Fibroblast of lung (primary cell): Measurements from ENCODE around the gene RAP1GAP2. TPM values are rescaled to one million over a fixed set of nuclear protein-coding genes. Genes with fewer than 3 reads are reported as not detected.

Source experiments
- DNase-seq, 2 donors: peaks; one replicate each; pipeline versions ENCODE4 v3.0.0 to v3.0.0-alpha.2; 2010; ENCODE audit warnings: low read depth in 2 of 2
- H2AFZ ChIP-seq: 2 replicates; pipeline ENCODE4 v1.5.1; 2012; ENCODE audit warnings: low read length, control low read depth, inconsistent platforms
- H3K27ac ChIP-seq: 2 replicates; pipeline ENCODE4 v1.5.1; 2011; ENCODE audit warnings: low read length, control low read depth; ENCODE audit not compliant: insufficient read depth
- H3K27me3 ChIP-seq: 2 replicates; pipeline ENCODE4 v1.5.1; 2011; ENCODE audit warnings: mild to moderate bottlenecking, low read length; ENCODE audit not compliant: control insufficient read depth, insufficient read depth
- H3K36me3 ChIP-seq: 2 replicates; pipeline ENCODE4 v1.5.1; 2011; ENCODE audit warnings: low read length; ENCODE audit not compliant: control insufficient read depth, insufficient read depth
- H3K4me1 ChIP-seq: 2 replicates; pipeline ENCODE4 v1.5.1; 2011; ENCODE audit warnings: low read length; ENCODE audit not compliant: control insufficient read depth, insufficient read depth; ENCODE audit errors: extremely low read depth
- H3K4me2 ChIP-seq: 2 replicates; pipeline ENCODE4 v1.5.1; 2011; ENCODE audit warnings: low read length, control low read depth; ENCODE audit not compliant: insufficient read depth; ENCODE audit errors: extremely low read depth
- H3K4me3 ChIP-seq, 4 experiments: fragments of 200-600 bp in 1 of 4; sonication (generic) in 1 of 4; replicated peaks in 1 of 4; 2 replicates each; pipeline ENCODE4 v1.5.1; 2011 to 2016; ENCODE audit warnings: low read length in 4 of 4, low read depth in 3 of 4, mild to moderate bottlenecking in 3 of 4, control low read depth in 2 of 4, inconsistent platforms in 1 of 4, mixed read lengths in 1 of 4; ENCODE audit not compliant: insufficient read depth in 1 of 4; ENCODE audit errors: control extremely low read depth in 1 of 4
- H3K79me2 ChIP-seq: 2 replicates; pipeline ENCODE4 v1.5.1; 2012; ENCODE audit warnings: mild to moderate bottlenecking, low read length, inconsistent platforms; ENCODE audit not compliant: control insufficient read depth, insufficient read depth
- H3K9ac ChIP-seq: 2 replicates; pipeline ENCODE4 v1.5.1; 2011; ENCODE audit warnings: mild to moderate bottlenecking, low read length, control low read depth; ENCODE audit not compliant: insufficient read depth
- H3K9me3 ChIP-seq: 2 replicates; pipeline ENCODE4 v1.5.1; 2012; ENCODE audit warnings: low read depth, low read length; ENCODE audit not compliant: control insufficient read depth, insufficient read depth
- H4K20me1 ChIP-seq: 2 replicates; pipeline ENCODE4 v1.5.1; 2011; ENCODE audit warnings: low read length; ENCODE audit not compliant: control insufficient read depth, insufficient read depth; ENCODE audit errors: extremely low read depth
- CTCF ChIP-seq, 2 donors: IDR thresholded peaks in 1 of 2; conservative IDR thresholded peaks in 1 of 2; 1 replicate in 1 of 2; 2 replicates in 1 of 2; pipeline ENCODE4 v1.5.1; 2011 to 2012; ENCODE audit warnings: low read length in 2 of 2, control low read depth in 1 of 2, inconsistent platforms in 1 of 2, low read depth in 1 of 2, mild to moderate bottlenecking in 1 of 2
- EZH2 ChIP-seq: IDR thresholded peaks from 2 replicates; pipeline ENCODE4 v1.5.1; 2012; ENCODE audit warnings: low read length, control low read depth, mild to moderate bottlenecking; ENCODE audit errors: missing control alignments
- polyA plus RNA-seq, 2 donors: library from polyadenylated mRNA; depleted of rRNA in 1 of 2; stranded (reverse) in 1 of 2; unstranded in 1 of 2; fragments of >200 nt; gene quantifications; 2 replicates each; pipeline ENCODE4 v1.2.1, GENCODE V29; 2011 to 2012; ENCODE audit warnings: missing spikeins in 1 of 2
- total RNA-seq: library from RNA; depleted of rRNA; stranded (reverse); fragments of >200 nt; gene quantifications from 2 replicates; pipeline ENCODE4 v1.2.1, GENCODE V29; 2014

Gene RAP1GAP2
- total and polyA plus RNA-seq, 2 donors (not counting 1 experiment from before 2014, with no cell fraction given): 0.33 to 0.99 TPM

DNA sequence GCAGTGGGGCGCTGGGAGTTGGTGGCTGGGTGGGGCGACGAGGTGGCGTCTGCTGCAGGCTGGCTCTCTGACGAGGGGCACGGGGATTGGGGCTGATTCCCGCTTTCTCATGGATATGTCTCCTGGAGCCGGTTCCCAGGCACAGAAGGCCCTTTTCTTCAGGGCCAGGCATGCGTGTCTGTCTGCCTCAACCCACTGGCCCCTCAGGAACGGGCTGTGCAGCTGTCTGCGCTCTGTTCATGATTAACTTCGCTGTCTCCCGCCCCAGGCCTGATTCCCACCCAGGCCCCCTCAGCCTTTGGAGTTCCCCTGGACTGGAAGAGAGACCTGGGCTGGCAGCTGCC lies 53.1 kb downstream of the RAP1GAP2 start:
- Histone ChIP-seq H3K4me1 (no peaks in the 10 kb centered on the region), H4K20me1 (no peaks in the 10 kb centered on the region), H3K79me2 (no peaks in the 10 kb centered on the region), H3K27ac (no peak overlapping the region), H2AFZ (no peak overlapping the region), H3K9me3 (no peaks in the 10 kb centered on the region), H3K36me3 (no peaks in the 10 kb centered on the region), H3K9ac (no peak overlapping the region), H3K4me2 (no peak overlapping the region), H3K27me3 (no peaks in the 10 kb centered on the region), H3K4me3 (no peak overlapping the region)
- TF ChIP-seq CTCF (conservative IDR thresholded peaks at IDR 0.05 in 1 of 2, IDR thresholded peaks at IDR 0.05 in 1 of 2; ENCODE audit: low read depth in 1 of 2, low read length in 2 of 2) (no peak), EZH2 (no peak)
- DNase-seq: no peak

GRCh38 chr17:2850991-2851390 lies 54.8 kb downstream of the RAP1GAP2 start:
- Histone ChIP-seq H4K20me1 (no peaks in the 10 kb centered on the region), H3K4me1 (no peaks in the 10 kb centered on the region), H3K4me2 (no peak overlapping the region), H3K27me3 (peaks cover 8% of the 10 kb centered on the region), H3K9me3 (no peaks in the 10 kb centered on the region), H3K27ac (no peak overlapping the region), H3K36me3 (no peaks in the 10 kb centered on the region), H3K9ac (no peak overlapping the region), H3K4me3 (no peak overlapping the region), H2AFZ (no peak overlapping the region), H3K79me2 (no peaks in the 10 kb centered on the region)
- no peak for DNase-seq
- TF ChIP-seq CTCF (conservative IDR thresholded peaks at IDR 0.05 in 1 of 2, IDR thresholded peaks at IDR 0.05 in 1 of 2; ENCODE audit: low read depth in 1 of 2, low read length in 2 of 2): no peak
- TF ChIP-seq EZH2: no peak

DNA sequence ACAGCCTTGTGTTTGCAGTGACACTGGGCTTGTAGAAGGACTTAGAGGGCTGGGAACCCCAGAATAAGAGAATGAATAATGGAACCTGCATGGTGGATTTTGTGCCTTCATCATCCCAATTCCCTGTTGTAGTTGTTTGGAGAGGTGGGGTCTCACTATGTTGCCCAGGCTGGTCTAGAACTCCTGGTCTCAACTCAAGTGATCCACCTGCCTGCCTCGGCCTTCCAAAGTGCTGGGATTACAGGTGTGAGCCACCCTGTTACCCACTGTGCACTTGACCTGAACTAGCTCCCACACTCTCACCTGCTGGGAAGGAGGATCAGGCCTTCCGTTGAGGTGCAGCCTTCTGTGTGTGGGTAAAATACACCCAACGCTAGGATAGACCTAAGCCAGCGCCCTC lies 55.4 kb downstream of the RAP1GAP2 start:
- Histone ChIP-seq H3K27me3 (peaks cover 8% of the 10 kb centered on the region), H2AFZ (no peak overlapping the region), H3K9ac (no peak overlapping the region), H3K4me1 (no peaks in the 10 kb centered on the region), H3K4me2 (no peak overlapping the region), H3K79me2 (no peaks in the 10 kb centered on the region), H3K4me3 (no peak overlapping the region), H3K36me3 (no peaks in the 10 kb centered on the region), H3K27ac (no peak overlapping the region), H4K20me1 (no peaks in the 10 kb centered on the region), H3K9me3 (no peaks in the 10 kb centered on the region)
- no peak for DNase-seq
- TF ChIP-seq EZH2 (no peak), CTCF (conservative IDR thresholded peaks at IDR 0.05 in 1 of 2, IDR thresholded peaks at IDR 0.05 in 1 of 2; ENCODE audit: low read depth in 1 of 2, low read length in 2 of 2) (no peak)
